GM18498 (cell line): ENCODE measurements around the gene NDFIP2.
A peak's percentile ranks its signal among the peaks of the same experiment; 100 is the strongest.
"Not testable (repeated sequence)": the region's sequence is repeated elsewhere in the genome, so short reads cannot be mapped to it uniquely, and the experiment has no call there.

Source experiments
- ATAC-seq: cut with Tn5 transposase; IDR thresholded peaks from one replicate; pipeline ENCODE4 v1.9.1; 2021; ENCODE audit warnings: mild to moderate bottlenecking, moderate library complexity; ENCODE audit not compliant: unreplicated experiment

Gene NDFIP2

GRCh38 chr13:79589603-79590393, 108.8 kb downstream of the NDFIP2 start:
- ATAC-seq = no peak

DNA sequence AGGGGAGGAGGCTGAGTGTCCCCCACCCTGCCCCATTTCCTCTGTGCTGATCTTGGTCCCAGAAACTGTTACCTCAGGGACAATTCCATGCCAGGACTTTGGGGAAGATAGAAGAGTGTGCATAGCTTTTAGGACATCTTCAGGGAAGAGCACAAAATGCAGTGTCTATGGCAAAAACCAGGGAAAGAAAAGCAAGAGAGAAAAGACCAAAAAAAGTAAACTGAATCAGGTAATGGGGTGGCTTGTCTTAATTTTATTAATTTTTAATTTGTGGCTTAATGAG, 109.4 kb downstream of the NDFIP2 start:
- no peak for ATAC-seq

- no peak for ATAC-seq
Measured at GRCh38 chr13:79591493-79591892, 110.5 kb downstream of the NDFIP2 start.

DNA sequence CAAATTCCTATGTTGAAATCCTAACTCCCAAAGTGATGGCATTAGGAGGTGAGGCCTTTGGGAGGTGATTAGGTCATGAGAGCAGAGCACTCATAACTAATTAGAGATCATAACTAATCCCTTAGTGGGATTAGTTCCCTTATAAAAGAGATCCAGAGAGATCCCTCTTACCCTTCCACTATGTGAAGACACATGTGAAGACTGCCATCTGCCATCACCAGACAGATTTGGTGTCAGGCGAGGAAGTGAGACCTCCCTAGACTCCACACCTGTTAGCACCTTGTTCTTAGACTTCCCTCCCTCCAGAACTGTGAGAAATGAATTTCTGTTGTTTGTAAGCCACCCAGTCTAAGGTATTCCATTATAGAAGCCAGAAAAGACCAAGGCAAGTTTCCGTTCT, 112.2 kb downstream of the NDFIP2 start:
- ATAC-seq = no peak

GRCh38 chr13:79593641-79594275, 112.8 kb downstream of the NDFIP2 start:
- ATAC-seq = no peak

- ATAC-seq = not testable (repeated sequence)
Measured at GRCh38 chr13:79600146-79600545, 119.2 kb downstream of the NDFIP2 start.

GRCh38 chr13:79602936-79603335, 122.0 kb downstream of the NDFIP2 start:
- no peak for ATAC-seq

GRCh38 chr13:79604752-79605151, 123.8 kb downstream of the NDFIP2 start:
- ATAC-seq = peak; percentile 71
